SK-N-SH (cell line): ENCODE results near the gene MAP2K5. TPM values are rescaled to one million over a fixed set of nuclear protein-coding genes. Genes with fewer than 3 reads are reported as not detected.

Source experiments
- CTCF ChIA-PET: fragments of 300-600, 350-600 bp; formaldehyde crosslinking; extraction: SDS; loops from one replicate; lab custom pipeline; 2021; lab: Yijun Ruan, JAX
- POLR2A ChIA-PET: fragments of 350-600 bp; sonication (Branson Sonifier 250); formaldehyde crosslinking; extraction: SDS; loops from one replicate; lab custom pipeline; 2020; ENCODE audit warnings: antibody characterized with exemption, inconsistent platforms; lab: Yijun Ruan, JAX
- DNase-seq: peaks from one replicate; pipeline ENCODE4 v3.0.0; 2012
- H2AFZ ChIP-seq: fragments of 200-600 bp; sonication (generic); 2 replicates; pipeline ENCODE4 v1.8.1; 2016; ENCODE audit warnings: antibody characterized with exemption, mild to moderate bottlenecking, low read depth
- H3F3A ChIP-seq: fragments of 200-600 bp; sonication (generic); replicated peaks from 2 replicates; pipeline ENCODE3; 2016; ENCODE audit warnings: antibody characterized with exemption, mild to moderate bottlenecking; ENCODE audit not compliant: insufficient read depth
- H3K27ac ChIP-seq, 2 experiments: fragments of 200-500 bp in 1 of 2; fragments of 200-600 bp in 1 of 2; sonication (Bioruptor generic) in 1 of 2; sonication (generic), shearing (Covaris generic) in 1 of 2; 2 replicates each; pipeline versions ENCODE4 v1.5.1 to v1.6.1; 2014 to 2016; ENCODE audit warnings: low read depth in 2 of 2, inconsistent platforms in 1 of 2, low read length in 1 of 2, mild to moderate bottlenecking in 1 of 2, mixed read lengths in 1 of 2
- H3K27me3 ChIP-seq: fragments of 200-600 bp; sonication (generic), shearing (Covaris generic); 2 replicates; pipeline ENCODE4 v1.6.1; 2016; ENCODE audit warnings: mixed run types; ENCODE audit not compliant: insufficient read depth
- H3K36me3 ChIP-seq, 2 experiments: fragments of 200-500 bp in 1 of 2; fragments of 200-600 bp in 1 of 2; sonication (Bioruptor generic) in 1 of 2; sonication (generic) in 1 of 2; replicated peaks in 1 of 2; 2 replicates each; pipeline versions ENCODE3 to v1.5.1; 2014 to 2016; ENCODE audit warnings: low read length in 1 of 2, mild to moderate bottlenecking in 1 of 2; ENCODE audit not compliant: insufficient read depth in 2 of 2, control insufficient read depth in 1 of 2
- H3K4me1 ChIP-seq, 2 experiments: fragments of 200-500 bp in 1 of 2; fragments of 200-600 bp in 1 of 2; sonication (Bioruptor generic) in 1 of 2; sonication (generic), shearing (Covaris generic) in 1 of 2; 2 replicates each; pipeline versions ENCODE4 v1.5.1 to v1.6.1; 2014 to 2016; ENCODE audit warnings: low read depth in 1 of 2, low read length in 1 of 2, mixed run types in 1 of 2; ENCODE audit not compliant: insufficient read depth in 2 of 2, control insufficient read depth in 1 of 2
- H3K4me2 ChIP-seq: fragments of 200-600 bp; sonication (generic), shearing (Covaris generic); 2 replicates; pipeline ENCODE4 v1.6.1; 2017; ENCODE audit warnings: mixed run types
- H3K4me3 ChIP-seq, 2 experiments: fragments of 200-500 bp in 1 of 2; fragments of 200-600 bp in 1 of 2; sonication (Bioruptor generic) in 1 of 2; sonication (generic), shearing (Covaris generic) in 1 of 2; 2 replicates each; pipeline versions ENCODE4 v1.5.1 to v1.8.1; 2014 to 2016; ENCODE audit warnings: low read depth in 2 of 2, inconsistent platforms in 1 of 2, low read length in 1 of 2, mild to moderate bottlenecking in 1 of 2, mixed read lengths in 1 of 2, moderate library complexity in 1 of 2
- H3K79me2 ChIP-seq: fragments of 200-600 bp; sonication (generic); 2 replicates; pipeline ENCODE4 v1.8.1; 2017; ENCODE audit warnings: mild to moderate bottlenecking; ENCODE audit not compliant: insufficient read depth
- H3K9ac ChIP-seq: fragments of 200-600 bp; sonication (generic); 2 replicates; pipeline ENCODE4 v1.6.1; 2017; ENCODE audit warnings: mixed run types
- H3K9me2 ChIP-seq: fragments of 200-600 bp; sonication (generic); 2 replicates; pipeline ENCODE4 v1.6.1; 2017; ENCODE audit warnings: mixed run types
- H3K9me3 ChIP-seq: fragments of 200-600 bp; sonication (generic); 2 replicates; pipeline ENCODE4 v1.6.1; 2017; ENCODE audit warnings: mixed run types, mild to moderate bottlenecking, moderate library complexity
- H4K20me1 ChIP-seq: fragments of 200-600 bp; sonication (generic); 2 replicates; pipeline ENCODE4 v1.6.1; 2017; ENCODE audit warnings: mild to moderate bottlenecking, mixed run types; ENCODE audit not compliant: insufficient read depth
- CHD2 ChIP-seq: fragments of 150-350 bp; IDR thresholded peaks from 2 replicates; pipeline ENCODE4 v1.6.1; 2018; ENCODE audit warnings: low read length; ENCODE audit not compliant: partially characterized antibody
- ELF1 ChIP-seq: IDR thresholded peaks from 2 replicates; pipeline ENCODE4 v1.4.0; 2012
- EZH2phosphoT487 ChIP-seq: fragments of 200-600 bp; sonication (generic); IDR thresholded peaks from 2 replicates; pipeline ENCODE4 v1.6.1; 2017; ENCODE audit warnings: low read depth, mixed run types, mild to moderate bottlenecking, antibody characterized with exemption, moderate library complexity, borderline replicate concordance
- FOXJ3 ChIP-seq: sonication (generic); formaldehyde crosslinking; IDR thresholded peaks from 2 replicates; pipeline ENCODE4 v1.5.1; 2020; ENCODE audit warnings: mild to moderate bottlenecking, missing genetic modification reagents
- FOXM1 ChIP-seq: IDR thresholded peaks from 2 replicates; pipeline ENCODE4 v1.4.0; 2012; ENCODE audit warnings: low read depth, mild to moderate bottlenecking
- GABPA ChIP-seq: IDR thresholded peaks from 2 replicates; pipeline ENCODE4 v1.4.0; 2012; ENCODE audit warnings: low read depth, mild to moderate bottlenecking
- MEF2A ChIP-seq: IDR thresholded peaks from 2 replicates; pipeline ENCODE4 v1.4.0; 2012; ENCODE audit warnings: low read depth, borderline replicate concordance
- MXI1 ChIP-seq: IDR thresholded peaks from 2 replicates; pipeline ENCODE4 v1.6.1; 2012; ENCODE audit warnings: mild to moderate bottlenecking, low read depth, low read length, improper control_type of control experiment
- NFIC ChIP-seq: IDR thresholded peaks from 2 replicates; pipeline ENCODE4 v1.4.0; 2012; ENCODE audit warnings: borderline replicate concordance
- NRF1 ChIP-seq: IDR thresholded peaks from 2 replicates; pipeline ENCODE4 v1.6.1; 2012; ENCODE audit warnings: low read depth, mild to moderate bottlenecking, low read length
- RFX5 ChIP-seq: IDR thresholded peaks from 2 replicates; pipeline ENCODE4 v1.6.1; 2012; ENCODE audit warnings: mild to moderate bottlenecking, improper control_type of control experiment, low read length
- SIN3A ChIP-seq: IDR thresholded peaks from 2 replicates; pipeline ENCODE4 v1.6.1; 2012; ENCODE audit warnings: low read depth, mild to moderate bottlenecking, low read length, moderate library complexity, borderline replicate concordance
- SMC3 ChIP-seq: IDR thresholded peaks from 2 replicates; pipeline ENCODE4 v1.6.1; 2012; ENCODE audit warnings: low read depth, low read length, improper control_type of control experiment
- TAF1 ChIP-seq: IDR thresholded peaks from 2 replicates; pipeline ENCODE4 v1.6.1; 2012; ENCODE audit warnings: low read depth, mild to moderate bottlenecking, low read length, moderate library complexity, borderline replicate concordance
- TCF12 ChIP-seq: IDR thresholded peaks from 2 replicates; pipeline ENCODE4 v1.4.0; 2012
- TEAD4 ChIP-seq: IDR thresholded peaks from 2 replicates; pipeline ENCODE4 v1.4.0; 2012; ENCODE audit warnings: mild to moderate bottlenecking, borderline replicate concordance; ENCODE audit not compliant: insufficient read depth
- polyA plus RNA-seq, 3 experiments: library from polyadenylated mRNA; depleted of rRNA; stranded (reverse); fragments of >200 nt; gene quantifications; 2 replicates each; pipeline ENCODE4 v1.2.3, GENCODE V29; 2012
- TF ChIP-seq, protein P1 (sequence below): fragments of 150-350 bp; IDR thresholded peaks from 2 replicates; pipeline ENCODE4 v1.6.1; 2016; ENCODE audit warnings: mild to moderate bottlenecking, low read depth, low read length
- TF ChIP-seq, protein P2 (sequence below): IDR thresholded peaks from 2 replicates; pipeline ENCODE4 v1.4.0; 2012; ENCODE audit warnings: low read depth, borderline replicate concordance
- TF ChIP-seq, protein P3 (sequence below): fragments of 150-350 bp; IDR thresholded peaks from 2 replicates; pipeline ENCODE4 v1.6.1; 2017; ENCODE audit warnings: antibody characterized with exemption, low read length, low read depth, borderline replicate concordance
- TF ChIP-seq, protein P4 (sequence below): IDR thresholded peaks from 2 replicates; pipeline ENCODE4 v1.4.0; 2012; ENCODE audit warnings: low read depth

MAP2K5 gene
- polyA plus RNA-seq, 1 of the 3 experiments (the other 2 are of a cell fraction), result 6.2 TPM

DNA sequence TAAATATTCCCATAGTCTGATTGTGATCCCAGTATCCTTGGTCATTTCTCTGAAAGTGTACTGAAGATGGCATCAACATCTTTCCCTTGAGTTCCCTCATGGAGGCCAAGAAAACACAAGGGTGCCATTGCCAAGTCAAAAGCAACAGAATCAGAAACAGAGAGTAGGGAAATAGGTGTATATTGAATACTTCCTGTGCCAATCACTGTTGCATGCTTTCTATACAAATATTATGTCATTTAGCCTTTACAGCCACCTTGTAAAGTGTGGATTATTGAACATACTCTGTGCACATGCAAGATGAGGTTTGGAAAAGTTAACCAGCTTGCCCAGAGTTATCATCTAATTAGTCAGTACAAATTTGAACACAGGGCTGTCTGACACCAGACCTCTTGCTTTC lies 117.9 kb downstream of the MAP2K5 start:
- ChIA-PET CTCF (interaction anchor here (0.9 kb wide), 1 partner anchor 27 kb away, joined by 3 read pairs; no protein-coding TSS in a partner anchor), POLR2A (no interaction called here)
- no peak for DNase-seq
- Histone ChIP-seq H3K4me3 (no peak overlapping the region), H3K9me2 (no peaks in the 10 kb centered on the region), H3K79me2 (no peaks in the 10 kb centered on the region), H4K20me1 (no peaks in the 10 kb centered on the region), H3K4me1 (no peaks in the 10 kb centered on the region; a peak in 1 of 4 replicates), H3K36me3 (peaks cover 10 to 21% of the 10 kb centered on the region in 2 experiments), H3K9me3 (no peaks in the 10 kb centered on the region), H3K4me2 (no peak overlapping the region), H3K9ac (no peak overlapping the region), H2AFZ (no peak overlapping the region), H3K27me3 (no peaks in the 10 kb centered on the region), H3K27ac (no peak overlapping the region), H3F3A (no peaks in the 10 kb centered on the region)
- TF ChIP-seq, protein P1, sequence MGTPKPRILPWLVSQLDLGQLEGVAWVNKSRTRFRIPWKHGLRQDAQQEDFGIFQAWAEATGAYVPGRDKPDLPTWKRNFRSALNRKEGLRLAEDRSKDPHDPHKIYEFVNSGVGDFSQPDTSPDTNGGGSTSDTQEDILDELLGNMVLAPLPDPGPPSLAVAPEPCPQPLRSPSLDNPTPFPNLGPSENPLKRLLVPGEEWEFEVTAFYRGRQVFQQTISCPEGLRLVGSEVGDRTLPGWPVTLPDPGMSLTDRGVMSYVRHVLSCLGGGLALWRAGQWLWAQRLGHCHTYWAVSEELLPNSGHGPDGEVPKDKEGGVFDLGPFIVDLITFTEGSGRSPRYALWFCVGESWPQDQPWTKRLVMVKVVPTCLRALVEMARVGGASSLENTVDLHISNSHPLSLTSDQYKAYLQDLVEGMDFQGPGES, result no peak
- TF ChIP-seq FOXJ3 (CRISPR knock-in tag) (no peak), MXI1 (no peak), FOXM1 (no peak), RFX5 (no peak), TAF1 (no peak), NRF1 (no peak), SIN3A (no peak), TEAD4 (no peak), SMC3 (no peak), GABPA (no peak), ELF1 (no peak), TCF12 (no peak), EZH2phosphoT487 (no peak), NFIC (no peak), MEF2A (no peak), CHD2 (no peak)
- TF ChIP-seq, protein P2, sequence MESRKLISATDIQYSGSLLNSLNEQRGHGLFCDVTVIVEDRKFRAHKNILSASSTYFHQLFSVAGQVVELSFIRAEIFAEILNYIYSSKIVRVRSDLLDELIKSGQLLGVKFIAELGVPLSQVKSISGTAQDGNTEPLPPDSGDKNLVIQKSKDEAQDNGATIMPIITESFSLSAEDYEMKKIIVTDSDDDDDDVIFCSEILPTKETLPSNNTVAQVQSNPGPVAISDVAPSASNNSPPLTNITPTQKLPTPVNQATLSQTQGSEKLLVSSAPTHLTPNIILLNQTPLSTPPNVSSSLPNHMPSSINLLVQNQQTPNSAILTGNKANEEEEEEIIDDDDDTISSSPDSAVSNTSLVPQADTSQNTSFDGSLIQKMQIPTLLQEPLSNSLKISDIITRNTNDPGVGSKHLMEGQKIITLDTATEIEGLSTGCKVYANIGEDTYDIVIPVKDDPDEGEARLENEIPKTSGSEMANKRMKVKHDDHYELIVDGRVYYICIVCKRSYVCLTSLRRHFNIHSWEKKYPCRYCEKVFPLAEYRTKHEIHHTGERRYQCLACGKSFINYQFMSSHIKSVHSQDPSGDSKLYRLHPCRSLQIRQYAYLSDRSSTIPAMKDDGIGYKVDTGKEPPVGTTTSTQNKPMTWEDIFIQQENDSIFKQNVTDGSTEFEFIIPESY, result no peak
- TF ChIP-seq, protein P3, sequence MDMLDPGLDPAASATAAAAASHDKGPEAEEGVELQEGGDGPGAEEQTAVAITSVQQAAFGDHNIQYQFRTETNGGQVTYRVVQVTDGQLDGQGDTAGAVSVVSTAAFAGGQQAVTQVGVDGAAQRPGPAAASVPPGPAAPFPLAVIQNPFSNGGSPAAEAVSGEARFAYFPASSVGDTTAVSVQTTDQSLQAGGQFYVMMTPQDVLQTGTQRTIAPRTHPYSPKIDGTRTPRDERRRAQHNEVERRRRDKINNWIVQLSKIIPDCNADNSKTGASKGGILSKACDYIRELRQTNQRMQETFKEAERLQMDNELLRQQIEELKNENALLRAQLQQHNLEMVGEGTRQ, result no peak
- TF ChIP-seq, protein P4, sequence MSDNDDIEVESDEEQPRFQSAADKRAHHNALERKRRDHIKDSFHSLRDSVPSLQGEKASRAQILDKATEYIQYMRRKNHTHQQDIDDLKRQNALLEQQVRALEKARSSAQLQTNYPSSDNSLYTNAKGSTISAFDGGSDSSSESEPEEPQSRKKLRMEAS, result no peak
